ENCODE results near the gene RPA3. TPM values are rescaled to one million over a fixed set of nuclear protein-coding genes. Genes with fewer than 3 reads are reported as not detected.

RPA3 gene
- total RNA-seq, 1 donor: 44.2 TPM

GRCh38 chr7:7713730-7714129 is 4.7 kb downstream of the RPA3 start:
- TF ChIP-seq, protein P1, sequence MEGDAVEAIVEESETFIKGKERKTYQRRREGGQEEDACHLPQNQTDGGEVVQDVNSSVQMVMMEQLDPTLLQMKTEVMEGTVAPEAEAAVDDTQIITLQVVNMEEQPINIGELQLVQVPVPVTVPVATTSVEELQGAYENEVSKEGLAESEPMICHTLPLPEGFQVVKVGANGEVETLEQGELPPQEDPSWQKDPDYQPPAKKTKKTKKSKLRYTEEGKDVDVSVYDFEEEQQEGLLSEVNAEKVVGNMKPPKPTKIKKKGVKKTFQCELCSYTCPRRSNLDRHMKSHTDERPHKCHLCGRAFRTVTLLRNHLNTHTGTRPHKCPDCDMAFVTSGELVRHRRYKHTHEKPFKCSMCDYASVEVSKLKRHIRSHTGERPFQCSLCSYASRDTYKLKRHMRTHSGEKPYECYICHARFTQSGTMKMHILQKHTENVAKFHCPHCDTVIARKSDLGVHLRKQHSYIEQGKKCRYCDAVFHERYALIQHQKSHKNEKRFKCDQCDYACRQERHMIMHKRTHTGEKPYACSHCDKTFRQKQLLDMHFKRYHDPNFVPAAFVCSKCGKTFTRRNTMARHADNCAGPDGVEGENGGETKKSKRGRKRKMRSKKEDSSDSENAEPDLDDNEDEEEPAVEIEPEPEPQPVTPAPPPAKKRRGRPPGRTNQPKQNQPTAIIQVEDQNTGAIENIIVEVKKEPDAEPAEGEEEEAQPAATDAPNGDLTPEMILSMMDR (IDR thresholded peaks at IDR 0.05; ENCODE audit: insufficient read depth, low read length): no peak
- DNase-seq (ENCODE audit: low read depth): no peak
- H3K4me3 ChIP-seq (ENCODE audit: low read depth, low read length): no peak overlapping the region

GRCh38 chr7:7710469-7710868 is 7.9 kb downstream of the RPA3 start:
- TF ChIP-seq, protein P1 (IDR thresholded peaks at IDR 0.05; ENCODE audit: insufficient read depth, low read length): no peak
- no peak overlapping the region for H3K4me3 ChIP-seq (ENCODE audit: low read depth, low read length)
- no peak for DNase-seq (ENCODE audit: low read depth)

GRCh38 chr7:7709291-7709690 is 9.1 kb downstream of the RPA3 start:
- DNase-seq (ENCODE audit: low read depth): no peak
- TF ChIP-seq, protein P1 (IDR thresholded peaks at IDR 0.05; ENCODE audit: insufficient read depth, low read length): no peak
- no peak overlapping the region for H3K4me3 ChIP-seq (ENCODE audit: low read depth, low read length)

DNA sequence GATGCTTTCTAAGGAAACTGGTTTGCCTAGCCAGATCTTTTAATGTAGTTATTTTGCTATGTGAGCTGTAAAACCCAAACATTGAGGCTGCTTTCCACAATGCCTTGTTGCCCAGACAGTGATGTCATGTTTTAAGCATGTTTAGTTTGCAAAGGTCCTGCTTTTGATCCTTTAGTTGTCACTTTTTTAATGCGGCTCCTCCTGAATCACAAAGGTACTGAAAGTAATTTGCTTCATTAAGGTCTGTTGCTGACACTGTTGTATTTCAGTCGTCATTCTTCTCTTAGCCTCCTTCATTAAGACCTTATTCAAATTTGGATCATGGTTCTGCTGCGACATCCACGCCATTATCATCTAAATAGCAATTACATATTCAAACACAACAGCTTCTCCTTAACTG is 10.6 kb downstream of the RPA3 start:
- DNase-seq (ENCODE audit: low read depth): peak; percentile 34
- TF ChIP-seq, protein P1 (IDR thresholded peaks at IDR 0.05; ENCODE audit: insufficient read depth, low read length): no peak
- H3K4me3 ChIP-seq (ENCODE audit: low read depth, low read length): no peak overlapping the region

GRCh38 chr7:7707246-7707645 is 11.2 kb downstream of the RPA3 start:
- TF ChIP-seq, protein P1 (IDR thresholded peaks at IDR 0.05; ENCODE audit: insufficient read depth, low read length): no peak
- DNase-seq (ENCODE audit: low read depth): no peak
- no peak overlapping the region for H3K4me3 ChIP-seq (ENCODE audit: low read depth, low read length)

DNA sequence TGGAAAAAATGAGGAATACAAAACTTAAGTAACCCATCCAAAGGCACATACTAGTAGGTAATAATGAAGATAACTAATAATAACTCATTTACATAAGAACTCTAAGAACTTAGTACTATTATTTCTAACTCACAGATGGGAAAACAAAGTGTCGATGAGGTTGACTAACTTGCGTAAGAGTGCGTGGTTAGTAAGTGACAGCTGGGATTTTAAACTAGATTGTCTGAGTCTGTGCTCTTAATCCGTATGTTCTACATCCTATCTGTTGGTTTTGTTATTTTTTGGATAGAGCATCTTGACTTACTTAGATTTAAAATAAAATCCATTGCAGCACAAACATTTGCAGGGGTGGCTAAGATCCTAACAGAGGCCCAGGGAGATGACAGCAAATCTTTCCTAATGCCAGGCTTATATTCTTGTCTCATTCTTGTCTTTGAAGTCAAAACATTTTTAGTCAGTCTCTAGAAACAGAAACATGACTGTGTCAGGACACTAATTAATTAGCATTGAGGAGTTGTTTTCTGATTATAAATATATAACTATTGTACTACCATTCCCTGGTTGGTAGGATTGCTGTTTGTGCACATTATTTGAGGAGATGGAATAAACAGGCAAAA is 11.7 kb downstream of the RPA3 start:
- no peak for DNase-seq (ENCODE audit: low read depth)
- TF ChIP-seq, protein P1 (IDR thresholded peaks at IDR 0.05; ENCODE audit: insufficient read depth, low read length): no peak
- H3K4me3 ChIP-seq (ENCODE audit: low read depth, low read length): no peak overlapping the region

DNA sequence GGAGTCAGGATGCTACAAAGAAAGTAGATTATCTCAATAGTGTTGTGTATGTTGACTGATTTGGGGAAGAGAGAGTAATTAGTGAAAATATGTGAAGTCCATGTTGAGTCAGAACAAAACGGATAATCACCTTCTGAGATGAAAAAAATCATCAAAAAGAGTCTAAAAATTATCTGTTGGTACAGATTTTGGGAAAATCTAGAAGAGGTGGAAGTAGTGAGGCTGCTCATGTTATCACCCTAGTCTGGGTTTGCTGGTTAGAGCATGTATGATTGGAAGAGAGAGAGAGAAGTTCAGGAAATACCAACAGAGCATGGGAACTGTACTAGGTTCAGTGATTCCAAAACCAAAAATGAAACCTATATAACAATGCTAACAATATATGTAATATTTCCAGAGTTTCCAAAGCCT is 12.3 kb downstream of the RPA3 start:
- TF ChIP-seq, protein P1 (IDR thresholded peaks at IDR 0.05; ENCODE audit: insufficient read depth, low read length): no peak
- H3K4me3 ChIP-seq (ENCODE audit: low read depth, low read length): no peak overlapping the region
- no peak for DNase-seq (ENCODE audit: low read depth)

Data from fibroblast of the aortic adventitia (primary cell).